22Rv1 (cell line): ENCODE results near the gene ASPHD1.
"Not testable (repeated sequence)": the region's sequence is repeated elsewhere in the genome, so short reads cannot be mapped to it uniquely, and the experiment has no call there.

ENCODE experiments used
- H3K27ac ChIP-seq: fragments of 450-650 bp; 2 replicates; pipeline ENCODE4 v1.5.1; 2017
- ZFX ChIP-seq: fragments of 450-650 bp; IDR thresholded peaks from 2 replicates; pipeline ENCODE4 v1.6.1; 2017; ENCODE audit warnings: antibody characterized with exemption, borderline replicate concordance
- TF ChIP-seq, protein P1 (sequence below): fragments of 450-650 bp; IDR thresholded peaks from 2 replicates; pipeline ENCODE4 v1.5.1; 2017; ENCODE audit warnings: mild to moderate bottlenecking

The ASPHD1 gene

DNA sequence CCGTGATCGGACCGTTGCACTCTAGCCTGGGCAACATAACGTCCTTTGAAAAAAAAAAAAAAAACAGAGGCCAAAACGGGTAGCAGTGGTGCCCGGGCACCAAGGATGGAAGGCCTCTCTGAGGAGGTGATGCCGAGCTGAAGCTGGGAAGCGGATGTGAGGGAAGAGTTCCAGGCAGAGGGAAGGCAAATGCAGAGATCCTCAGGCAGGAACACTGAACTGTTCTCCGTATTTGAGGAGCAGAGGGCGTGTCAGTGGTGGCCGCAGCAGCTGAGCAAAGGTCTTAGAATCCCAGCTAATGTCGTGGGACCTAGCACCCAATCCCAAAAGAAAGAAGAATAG is 26.4 kb downstream of the ASPHD1 start:
- TF ChIP-seq ZFX, result no peak
- TF ChIP-seq, protein P1, sequence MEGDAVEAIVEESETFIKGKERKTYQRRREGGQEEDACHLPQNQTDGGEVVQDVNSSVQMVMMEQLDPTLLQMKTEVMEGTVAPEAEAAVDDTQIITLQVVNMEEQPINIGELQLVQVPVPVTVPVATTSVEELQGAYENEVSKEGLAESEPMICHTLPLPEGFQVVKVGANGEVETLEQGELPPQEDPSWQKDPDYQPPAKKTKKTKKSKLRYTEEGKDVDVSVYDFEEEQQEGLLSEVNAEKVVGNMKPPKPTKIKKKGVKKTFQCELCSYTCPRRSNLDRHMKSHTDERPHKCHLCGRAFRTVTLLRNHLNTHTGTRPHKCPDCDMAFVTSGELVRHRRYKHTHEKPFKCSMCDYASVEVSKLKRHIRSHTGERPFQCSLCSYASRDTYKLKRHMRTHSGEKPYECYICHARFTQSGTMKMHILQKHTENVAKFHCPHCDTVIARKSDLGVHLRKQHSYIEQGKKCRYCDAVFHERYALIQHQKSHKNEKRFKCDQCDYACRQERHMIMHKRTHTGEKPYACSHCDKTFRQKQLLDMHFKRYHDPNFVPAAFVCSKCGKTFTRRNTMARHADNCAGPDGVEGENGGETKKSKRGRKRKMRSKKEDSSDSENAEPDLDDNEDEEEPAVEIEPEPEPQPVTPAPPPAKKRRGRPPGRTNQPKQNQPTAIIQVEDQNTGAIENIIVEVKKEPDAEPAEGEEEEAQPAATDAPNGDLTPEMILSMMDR, result no peak
- peak overlapping the region; percentile 83 for H3K27ac ChIP-seq

DNA sequence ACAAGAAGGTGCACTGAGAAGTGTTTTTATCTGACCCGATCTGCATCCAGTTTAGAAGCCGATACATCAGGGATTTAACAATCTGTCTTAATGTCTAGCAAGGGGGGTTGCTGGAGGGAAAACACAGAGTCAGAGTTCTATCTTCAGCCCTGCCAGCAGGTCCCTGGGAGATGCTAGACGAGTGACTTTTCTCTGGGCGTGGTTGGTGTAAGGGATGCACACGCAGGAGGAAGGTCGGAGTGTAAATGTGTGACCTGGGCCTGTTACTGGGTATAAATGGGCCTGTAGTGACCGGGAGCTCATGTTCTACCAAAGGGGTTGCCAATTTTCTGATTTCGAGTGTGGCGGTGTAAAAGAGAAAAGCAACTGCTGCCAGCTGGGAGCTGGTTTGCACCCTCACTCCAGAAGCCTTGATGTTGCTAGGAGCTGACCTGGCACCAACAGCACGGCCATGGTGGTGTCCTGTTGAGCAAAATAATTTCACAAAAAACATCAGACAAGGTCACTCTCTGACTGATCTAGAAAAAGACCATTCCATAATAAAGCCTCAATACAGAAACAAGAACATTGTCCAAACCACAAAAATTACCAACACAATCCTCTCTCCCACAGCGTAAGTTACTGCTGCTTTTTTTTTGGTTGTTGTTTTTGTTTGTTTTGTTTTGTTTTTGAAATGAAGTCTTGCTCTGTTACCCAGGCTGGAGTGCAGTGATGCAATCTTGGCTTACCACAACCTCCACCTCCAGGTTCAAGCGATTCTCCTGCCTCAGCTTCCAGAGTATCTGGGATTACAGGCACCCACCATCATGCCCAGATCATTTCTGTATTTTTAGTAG is 27.0 kb downstream of the ASPHD1 start:
- H3K27ac ChIP-seq, result peak overlapping the region; percentile 83
- TF ChIP-seq, protein P1, result no peak
- TF ChIP-seq ZFX, result no peak

DNA sequence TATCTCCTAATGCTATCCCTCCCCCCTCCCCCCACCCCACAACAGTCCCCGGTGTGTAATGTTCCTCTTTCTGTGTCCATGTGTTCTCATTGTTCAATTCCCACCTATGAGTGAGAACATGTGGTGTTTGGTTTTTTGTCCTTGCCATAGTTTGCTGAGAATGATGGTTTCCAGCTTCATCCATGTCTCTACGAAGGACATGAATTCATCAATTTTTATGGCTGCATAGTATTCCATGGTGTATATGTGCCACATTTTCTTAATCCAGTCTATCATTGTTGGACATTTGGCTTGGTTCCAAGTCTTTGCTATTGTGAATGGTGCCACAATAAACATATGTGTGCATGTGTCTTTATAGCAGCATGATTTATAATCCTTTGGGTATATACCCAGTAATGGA is 31.5 kb downstream of the ASPHD1 start:
- H3K27ac ChIP-seq, result not testable (repeated sequence)

DNA sequence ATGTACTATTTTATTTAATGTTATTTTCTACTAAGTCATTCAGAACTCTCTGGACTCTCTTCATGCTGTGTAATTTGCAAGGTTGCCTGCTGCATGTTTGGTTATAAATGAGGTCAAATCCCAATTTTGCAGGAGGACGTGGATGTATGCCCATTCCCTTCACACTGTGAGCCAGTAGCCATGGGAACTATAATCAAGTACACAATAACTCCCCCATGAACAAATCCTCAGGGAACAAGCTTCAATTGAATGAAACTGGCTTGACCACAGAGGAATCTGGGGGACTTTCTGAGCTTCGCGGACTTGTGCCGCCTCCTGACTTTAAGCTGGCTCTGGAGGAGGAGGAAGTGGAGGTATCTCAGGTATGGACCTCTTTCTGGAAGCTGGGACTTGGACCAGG is 40.4 kb downstream of the ASPHD1 start:
- H3K27ac ChIP-seq, result no peak overlapping the region
- TF ChIP-seq ZFX, result no peak
- TF ChIP-seq, protein P1, result no peak

DNA sequence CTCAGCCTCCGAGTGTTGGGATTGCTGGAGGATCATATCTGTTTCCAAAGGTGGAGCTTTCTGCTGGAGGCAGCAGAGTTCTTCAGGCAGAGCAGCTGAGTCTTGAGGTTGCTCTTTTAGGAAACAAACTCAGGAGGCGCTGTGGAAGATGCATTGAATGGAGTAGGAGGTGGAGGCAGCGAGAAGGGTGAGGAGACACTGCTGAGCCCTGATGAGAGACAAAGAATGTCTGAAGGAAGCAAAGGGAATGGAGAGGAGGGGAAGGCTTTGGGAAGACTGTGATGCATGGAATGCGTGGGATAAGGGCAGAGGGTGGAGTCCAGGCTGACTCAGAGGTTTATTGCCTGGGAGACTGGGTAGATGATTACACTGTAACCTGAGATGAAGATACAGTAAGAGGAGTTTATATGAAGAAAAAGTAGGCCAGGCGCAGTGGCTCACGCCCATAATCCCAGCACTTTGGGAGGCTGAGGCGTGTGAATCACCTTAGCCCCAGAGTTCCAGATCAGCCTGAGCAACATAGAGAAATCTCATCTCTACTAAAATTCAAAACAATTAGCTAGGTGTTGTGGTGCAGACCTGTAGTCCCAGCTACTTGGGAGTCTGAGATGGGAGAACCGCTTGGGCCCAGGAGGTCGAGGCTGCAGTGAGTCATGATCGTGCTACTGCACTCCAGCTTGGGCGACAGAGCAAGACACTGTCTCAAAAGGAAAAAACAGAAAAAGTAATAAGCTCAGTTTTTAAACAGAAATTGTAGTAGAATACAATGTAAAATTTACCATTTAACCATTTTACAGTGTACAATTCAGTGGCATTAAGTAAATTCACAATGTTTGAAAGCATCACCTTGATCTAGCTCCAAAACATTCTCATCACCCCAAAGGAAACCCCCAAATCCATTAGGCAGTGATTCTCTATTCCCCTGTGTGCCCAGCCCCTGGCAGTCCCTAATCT is 43.8 kb downstream of the ASPHD1 start:
- H3K27ac ChIP-seq, result peak overlapping the region; percentile 97
- TF ChIP-seq, protein P1, result peak; percentile 50
- no peak for TF ChIP-seq ZFX

DNA sequence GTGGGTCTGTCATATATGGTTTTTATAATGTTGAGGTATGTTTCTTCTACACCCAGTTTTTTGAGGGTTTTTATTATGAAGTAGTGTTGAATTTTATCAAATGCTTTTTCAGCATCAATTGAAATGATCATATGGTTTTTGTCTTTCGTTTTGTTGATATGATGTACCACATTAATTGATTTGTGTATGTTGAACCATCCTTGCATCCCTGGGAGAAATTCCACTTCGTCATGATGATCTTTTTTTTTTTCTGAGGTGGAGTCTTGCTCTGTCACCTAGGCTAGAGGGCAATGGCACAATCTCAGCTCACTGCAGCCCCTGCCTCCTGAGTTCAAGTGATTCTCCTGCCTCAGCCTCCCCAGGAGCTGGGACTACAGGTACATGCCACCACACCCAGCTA is 47.6 kb downstream of the ASPHD1 start:
- no peak overlapping the region for H3K27ac ChIP-seq
- TF ChIP-seq, protein P1, result no peak
- TF ChIP-seq ZFX, result no peak

DNA sequence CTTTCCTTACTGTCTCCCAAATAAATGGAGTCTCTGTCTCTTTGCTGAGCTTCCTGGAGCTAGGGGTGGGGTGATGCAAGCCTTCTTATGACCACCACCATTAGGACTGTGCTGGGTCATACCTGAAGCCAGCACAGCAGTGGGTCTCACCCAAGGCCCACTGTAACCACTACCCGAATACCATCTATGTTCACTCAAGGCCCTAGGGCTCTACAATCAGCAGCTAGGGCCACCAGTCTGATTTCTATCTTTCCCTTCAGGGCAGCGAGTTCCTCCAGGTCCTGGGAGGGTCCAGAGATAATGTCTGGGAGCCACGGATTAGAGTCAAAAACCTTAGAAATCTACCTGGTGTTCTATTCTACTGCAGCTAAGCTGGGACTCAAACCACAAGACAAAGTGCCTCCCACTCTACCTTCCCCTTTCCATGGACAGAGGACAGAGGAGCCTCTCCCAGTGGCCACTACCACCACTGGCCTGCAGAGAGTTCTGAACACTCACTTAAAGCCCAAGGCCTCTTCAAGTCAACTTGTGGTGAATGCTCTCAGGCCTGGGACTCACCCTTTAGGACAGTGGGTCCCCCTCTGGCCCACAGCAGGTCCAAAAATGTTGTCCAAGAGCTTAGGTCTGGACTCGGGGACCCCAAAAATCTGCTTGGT is 50.6 kb downstream of the ASPHD1 start:
- no peak overlapping the region for H3K27ac ChIP-seq
- TF ChIP-seq, protein P1, result no peak
- TF ChIP-seq ZFX, result no peak
